ENCODE results near the gene ACAT2. TPM values are rescaled to one million over a fixed set of nuclear protein-coding genes. Genes with fewer than 3 reads are reported as not detected.
"Not testable (repeated sequence)": the region's sequence is repeated elsewhere in the genome, so short reads cannot be mapped to it uniquely, and the experiment has no call there.

ACAT2 gene
- total RNA-seq, result 10 to 100 TPM; 44.3 to 53.1 TPM

DNA sequence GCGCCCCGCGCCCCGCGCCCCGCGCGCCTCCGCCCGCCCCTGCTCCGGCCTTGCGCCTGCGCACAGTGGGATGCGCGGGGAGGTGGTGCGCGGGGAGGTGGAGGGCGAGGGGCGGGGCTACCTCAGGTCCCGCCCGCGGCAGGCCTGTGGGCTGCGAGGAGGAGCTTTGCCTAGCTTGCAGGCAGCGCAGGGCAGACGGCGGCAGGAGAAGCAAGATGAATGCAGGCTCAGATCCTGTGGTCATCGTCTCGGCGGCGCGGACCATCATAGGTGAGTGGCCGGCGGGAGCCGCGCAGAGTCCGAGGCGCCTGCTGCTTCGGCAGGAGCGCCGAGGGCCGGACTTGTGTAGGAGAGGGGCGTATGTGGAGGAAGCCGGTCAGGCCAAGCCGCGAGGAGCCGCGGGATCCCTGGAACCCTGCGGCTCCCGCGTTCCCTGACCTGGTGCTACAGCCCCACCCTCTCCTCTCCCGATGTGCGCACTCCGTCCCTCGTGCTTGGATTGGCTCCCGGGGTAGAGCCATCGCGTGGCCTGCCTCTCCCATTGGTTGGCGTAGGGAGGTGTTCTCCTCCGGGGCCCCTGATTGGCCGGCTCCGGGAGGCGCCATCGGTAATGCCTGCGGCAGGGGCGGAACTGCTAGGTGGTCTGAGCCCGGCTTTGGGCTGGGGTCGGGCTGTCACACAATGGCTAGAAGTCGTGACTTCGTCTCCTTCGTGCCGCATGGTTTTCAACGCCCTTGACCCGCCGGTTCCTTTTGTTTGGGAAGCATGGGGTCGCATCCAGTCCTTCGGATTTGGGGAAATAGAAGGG, at the start of gene ACAT2:
Gene ACAT2, plus strand, starts transcription at position 173 of the 808 bp plus-strand sequence. Its CDS starts 43 bp downstream, at position 216.
- Mint-ChIP-seq H3K27me3 (ENCODE audit: low read depth) (no peaks in the 10 kb centered on the region), H3K9me3 (no peaks in the 10 kb centered on the region), H3K36me3 (ENCODE audit: insufficient read depth in 2 of 2) (peaks cover 7 to 27% of the 10 kb centered on the region in 2 donors), H3K27ac (peak within 1 kb of the TSS; percentile 98), H3K4me3 (peak within 1 kb of the TSS; percentile 95 to 96), H3K4me1 (ENCODE audit: low read depth) (peaks cover 59% of the 10 kb centered on the region)
- peak; percentile 95 to 96 for ATAC-seq (replicated peaks in 1 of 2)
- peak; percentile 94 to 97 for DNase-seq

DNA sequence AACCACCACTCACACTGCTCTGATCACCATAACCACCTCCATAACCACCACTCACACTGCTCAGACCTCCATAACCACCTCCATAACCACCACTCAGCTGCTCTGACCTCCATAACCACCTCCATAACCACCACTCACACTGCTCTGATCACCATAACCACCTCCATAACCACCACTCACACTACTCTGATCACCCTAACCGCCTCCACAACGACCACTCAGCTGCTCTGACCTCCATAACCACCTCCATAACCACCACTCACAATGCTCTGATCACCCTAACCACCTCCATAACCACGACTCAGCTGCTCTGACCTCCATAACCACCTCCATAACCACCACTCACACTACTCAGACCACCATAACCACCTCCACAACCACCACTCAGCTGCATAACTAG, 49.5 kb upstream of the ACAT2 start:
- not testable (repeated sequence) for H3K27ac Mint-ChIP-seq; DNase-seq; H3K27me3 Mint-ChIP-seq (ENCODE audit: low read depth); H3K36me3 Mint-ChIP-seq (ENCODE audit: insufficient read depth in 2 of 2); H3K4me3 Mint-ChIP-seq; H3K9me3 Mint-ChIP-seq; ATAC-seq (replicated peaks in 1 of 2); H3K4me1 Mint-ChIP-seq (ENCODE audit: low read depth)

DNA sequence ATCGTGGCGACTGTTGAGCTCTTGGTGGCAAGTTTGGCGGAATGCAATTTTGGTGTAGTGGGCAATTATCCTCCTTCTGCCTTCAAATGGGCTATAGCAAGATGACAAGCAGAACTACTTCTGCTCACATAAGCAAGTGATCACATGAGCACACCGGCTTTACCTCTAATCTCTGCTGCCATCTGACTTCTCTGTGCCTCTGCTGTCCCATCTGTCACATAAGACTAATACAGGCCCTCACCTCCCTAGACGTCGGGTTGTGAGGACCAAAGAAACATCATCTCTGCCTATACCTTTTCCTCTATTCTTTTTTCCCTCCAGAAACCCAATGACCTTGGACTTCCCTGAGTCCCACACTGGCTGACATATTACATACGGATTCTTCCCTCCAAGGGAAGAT, 47.9 kb upstream of the ACAT2 start:
- Mint-ChIP-seq H3K27ac (no peak overlapping the region), H3K27me3 (ENCODE audit: low read depth) (no peaks in the 10 kb centered on the region), H3K9me3 (no peaks in the 10 kb centered on the region), H3K4me1 (ENCODE audit: low read depth) (no peaks in the 10 kb centered on the region), H3K36me3 (ENCODE audit: insufficient read depth in 2 of 2) (no peaks in the 10 kb centered on the region), H3K4me3 (no peak overlapping the region)
- no peak for ATAC-seq (replicated peaks in 1 of 2)
- no peak for DNase-seq

DNA sequence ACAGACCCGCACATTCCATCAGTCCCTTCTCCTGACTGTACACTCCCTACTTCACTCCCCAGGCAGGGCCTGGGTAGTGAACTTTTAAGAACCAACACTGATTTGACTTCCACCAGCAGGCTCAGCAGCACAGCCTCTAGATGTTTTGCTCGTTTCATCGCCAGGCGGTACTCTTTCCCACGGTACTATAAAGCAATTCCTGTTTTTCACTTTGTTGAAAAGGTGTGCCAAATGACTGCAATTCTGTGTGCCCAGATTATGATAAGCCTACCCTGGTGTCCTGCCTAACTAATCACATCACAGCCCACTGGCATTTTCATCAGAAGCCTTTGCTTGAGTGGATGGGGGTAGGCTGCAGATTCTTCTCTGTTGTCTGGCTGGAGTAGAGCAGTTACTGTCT, 47.4 kb upstream of the ACAT2 start:
- no peaks in the 10 kb centered on the region for H3K27me3 Mint-ChIP-seq (ENCODE audit: low read depth)
- ATAC-seq (replicated peaks in 1 of 2), result no peak
- no peaks in the 10 kb centered on the region for H3K4me1 Mint-ChIP-seq (ENCODE audit: low read depth)

DNA sequence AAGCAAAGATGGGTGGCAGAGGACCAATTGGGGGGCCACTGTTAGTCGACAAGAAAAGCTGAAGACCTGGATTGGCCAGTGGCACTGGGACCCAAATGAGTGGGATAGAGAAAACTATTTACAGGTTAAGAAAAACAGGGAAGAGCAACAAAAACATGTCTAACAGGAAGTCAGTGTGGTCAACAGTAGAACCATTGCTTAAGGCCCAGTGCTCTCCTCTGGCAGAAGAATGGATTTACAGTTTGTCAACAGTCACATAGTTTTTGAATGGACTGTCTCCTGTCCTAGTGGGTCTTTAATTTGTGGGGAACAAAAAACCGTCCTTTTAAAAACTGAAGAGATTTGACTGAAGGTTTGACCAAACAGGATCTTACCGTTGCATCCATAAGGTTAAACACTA, 46.7 kb upstream of the ACAT2 start:
- DNase-seq (no peak), ATAC-seq (replicated peaks in 1 of 2) (no peak)
- Mint-ChIP-seq H3K36me3 (ENCODE audit: insufficient read depth in 2 of 2) (no peaks in the 10 kb centered on the region), H3K4me1 (ENCODE audit: low read depth) (no peaks in the 10 kb centered on the region), H3K4me3 (no peak overlapping the region), H3K9me3 (no peaks in the 10 kb centered on the region), H3K27me3 (ENCODE audit: low read depth) (no peaks in the 10 kb centered on the region), H3K27ac (no peak overlapping the region)

More for the DNA sequence above, 47.4 kb upstream of the ACAT2 start:
- DNase-seq, result no peak
- Mint-ChIP-seq H3K27ac (no peak overlapping the region), H3K9me3 (no peaks in the 10 kb centered on the region), H3K36me3 (ENCODE audit: insufficient read depth in 2 of 2) (no peaks in the 10 kb centered on the region), H3K4me3 (no peak overlapping the region)

DNA sequence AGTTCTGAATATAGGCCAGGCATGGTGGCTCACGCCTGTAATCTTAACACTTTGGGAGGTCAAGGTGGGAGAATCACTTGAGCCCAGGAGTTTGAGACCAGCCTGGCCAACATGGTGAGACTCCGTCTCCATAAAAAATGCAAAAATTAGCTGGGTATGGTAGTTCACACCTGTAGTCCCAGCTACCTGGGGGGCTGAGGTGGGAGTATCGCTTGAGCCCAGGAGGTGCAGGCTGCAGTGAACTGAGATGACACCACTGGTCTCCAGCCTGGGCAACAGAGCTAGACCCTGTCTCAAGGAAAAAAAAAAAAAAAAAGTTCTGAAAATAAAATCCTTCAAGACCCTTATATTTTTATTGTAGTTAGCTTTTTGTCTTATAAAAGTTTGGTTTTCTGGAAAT, 46.2 kb upstream of the ACAT2 start:
- H3K27ac Mint-ChIP-seq, result no peak overlapping the region
- ATAC-seq (replicated peaks in 1 of 2) (no peak), DNase-seq (no peak)
- H3K36me3 Mint-ChIP-seq (ENCODE audit: insufficient read depth in 2 of 2), result no peaks in the 10 kb centered on the region
- no peak overlapping the region for H3K4me3 Mint-ChIP-seq
- no peaks in the 10 kb centered on the region for H3K4me1 Mint-ChIP-seq (ENCODE audit: low read depth)
- no peaks in the 10 kb centered on the region for H3K27me3 Mint-ChIP-seq (ENCODE audit: low read depth)
- H3K9me3 Mint-ChIP-seq, result no peaks in the 10 kb centered on the region

DNA sequence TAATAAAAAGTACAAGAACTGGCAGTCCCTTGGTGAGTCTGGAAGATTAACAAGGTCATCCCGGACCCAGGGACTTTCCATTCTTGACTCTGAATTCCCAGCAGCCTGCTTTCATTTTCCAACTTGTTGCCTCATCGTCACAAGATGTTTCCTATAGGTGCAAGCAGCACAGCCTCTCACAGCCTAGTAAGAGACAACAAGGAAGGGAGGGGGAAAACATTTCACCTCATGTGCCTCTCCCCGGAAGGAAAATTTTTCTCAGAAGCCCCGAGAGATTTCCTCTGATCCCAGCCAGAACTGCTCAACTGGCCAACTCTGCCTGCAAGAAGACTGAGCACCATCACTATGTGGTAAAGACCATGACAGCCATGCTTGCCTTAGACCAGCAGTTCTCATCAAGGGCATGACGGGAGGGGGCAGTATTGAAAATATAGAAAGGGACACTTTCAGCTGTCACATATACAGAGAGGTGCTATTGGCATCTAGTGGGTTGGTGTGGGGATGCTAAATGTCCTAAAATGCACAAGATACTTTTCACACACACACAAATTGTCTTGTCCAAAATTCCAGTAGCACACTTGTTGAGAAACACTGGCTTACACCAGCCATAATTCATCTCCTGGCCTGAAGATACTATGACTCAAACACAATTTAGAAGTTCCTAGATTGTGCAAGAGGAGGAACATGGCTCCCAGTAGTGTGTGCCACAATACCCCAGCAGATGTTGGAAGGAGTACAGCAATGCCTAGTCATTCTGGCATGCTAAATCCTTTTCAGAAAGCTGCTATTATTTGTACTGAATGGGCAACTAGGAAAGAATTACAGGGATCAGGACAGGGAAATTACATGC, 45.4 kb upstream of the ACAT2 start:
- no peak overlapping the region for H3K4me3 Mint-ChIP-seq
- no peaks in the 10 kb centered on the region for H3K9me3 Mint-ChIP-seq
- DNase-seq, result no peak
- H3K4me1 Mint-ChIP-seq (ENCODE audit: low read depth), result no peaks in the 10 kb centered on the region
- no peaks in the 10 kb centered on the region for H3K27me3 Mint-ChIP-seq (ENCODE audit: low read depth)
- H3K27ac Mint-ChIP-seq, result no peak overlapping the region
- ATAC-seq (replicated peaks in 1 of 2), result peak in 1 of 2 donors; percentile 28
- no peaks in the 10 kb centered on the region for H3K36me3 Mint-ChIP-seq (ENCODE audit: insufficient read depth in 2 of 2)

DNA sequence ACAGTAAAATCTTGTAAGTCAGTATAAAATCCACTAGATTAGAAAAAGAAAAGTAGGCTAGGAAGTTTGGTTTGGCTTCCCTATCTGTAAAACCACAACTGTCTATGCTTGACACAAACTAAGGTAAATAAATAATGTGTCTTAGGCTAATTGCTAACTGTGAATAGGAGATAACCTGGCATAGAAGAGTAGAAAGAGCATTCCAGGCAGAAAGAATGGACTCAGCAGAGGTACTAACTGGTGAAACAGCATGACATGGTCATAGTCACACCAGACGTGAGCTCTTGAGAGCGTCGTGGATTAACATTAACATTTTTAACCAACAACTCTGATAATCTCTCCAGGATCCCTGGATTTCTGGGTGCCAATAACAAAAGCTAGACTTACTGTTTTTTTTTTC, 43.2 kb upstream of the ACAT2 start:
- Mint-ChIP-seq H3K9me3 (no peaks in the 10 kb centered on the region), H3K4me1 (ENCODE audit: low read depth) (peaks cover 7% of the 10 kb centered on the region), H3K4me3 (no peak overlapping the region), H3K36me3 (ENCODE audit: insufficient read depth in 2 of 2) (peaks cover 4 to 6% of the 10 kb centered on the region in 2 donors), H3K27me3 (ENCODE audit: low read depth) (no peaks in the 10 kb centered on the region), H3K27ac (peak overlapping the region; percentile 60)
- DNase-seq (no peak), ATAC-seq (replicated peaks in 1 of 2) (no peak)

DNA sequence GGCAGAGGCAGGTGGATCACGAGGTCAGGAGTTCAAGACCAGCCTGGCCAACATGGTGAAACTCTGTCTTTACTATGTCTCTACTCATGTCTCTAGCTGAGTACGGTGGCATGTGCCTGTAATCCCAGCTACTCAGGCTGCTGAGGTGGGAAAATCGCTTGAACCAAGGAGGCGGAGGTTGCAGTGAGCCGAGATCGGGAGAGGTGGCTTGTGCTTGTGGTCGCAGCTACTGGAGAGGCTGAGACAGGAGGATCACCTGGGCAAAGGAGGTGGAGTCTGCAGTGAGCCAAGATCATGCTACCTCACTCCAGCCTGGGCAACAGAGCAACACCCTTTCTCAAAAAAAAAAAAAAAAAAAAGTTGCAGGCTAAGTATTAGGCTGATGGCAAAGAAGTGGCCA, 42.6 kb upstream of the ACAT2 start:
- Mint-ChIP-seq H3K4me1 (ENCODE audit: low read depth) (peaks cover 14% of the 10 kb centered on the region), H3K4me3 (no peak overlapping the region), H3K9me3 (no peaks in the 10 kb centered on the region), H3K36me3 (ENCODE audit: insufficient read depth in 2 of 2) (peaks cover 6 to 7% of the 10 kb centered on the region in 2 donors), H3K27ac (no peak overlapping the region), H3K27me3 (ENCODE audit: low read depth) (no peaks in the 10 kb centered on the region)
- no peak for DNase-seq
- ATAC-seq (replicated peaks in 1 of 2), result no peak

DNA sequence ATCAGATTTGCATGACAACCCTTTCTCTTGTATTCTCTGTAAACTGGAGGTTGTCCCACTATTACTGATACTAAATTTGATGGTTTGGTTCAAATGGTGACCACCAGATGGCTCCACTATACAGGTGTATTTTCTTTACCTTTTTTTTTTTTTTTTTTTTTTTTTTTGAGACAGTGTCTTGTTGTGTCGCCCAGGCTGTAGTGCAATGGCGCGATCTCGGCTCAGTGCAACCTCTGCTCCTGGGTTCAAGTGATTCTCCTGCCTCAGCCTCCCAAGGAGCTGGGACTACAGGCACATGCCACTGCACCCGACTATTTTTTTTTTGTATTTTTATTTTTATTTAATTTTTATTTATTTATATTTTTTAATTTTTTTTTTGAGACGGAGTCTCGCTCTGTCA, 41.1 kb upstream of the ACAT2 start:
- no peaks in the 10 kb centered on the region for H3K27me3 Mint-ChIP-seq (ENCODE audit: low read depth)
- no peaks in the 10 kb centered on the region for H3K9me3 Mint-ChIP-seq
- peak; percentile 40 to 41 for DNase-seq
- peaks cover 6 to 7% of the 10 kb centered on the region in 2 donors for H3K36me3 Mint-ChIP-seq (ENCODE audit: insufficient read depth in 2 of 2)
- no peak overlapping the region for H3K27ac Mint-ChIP-seq
- no peak overlapping the region for H3K4me3 Mint-ChIP-seq
- peak; percentile 45 to 62 for ATAC-seq (replicated peaks in 1 of 2)
- H3K4me1 Mint-ChIP-seq (ENCODE audit: low read depth), result peaks cover 24% of the 10 kb centered on the region

DNA sequence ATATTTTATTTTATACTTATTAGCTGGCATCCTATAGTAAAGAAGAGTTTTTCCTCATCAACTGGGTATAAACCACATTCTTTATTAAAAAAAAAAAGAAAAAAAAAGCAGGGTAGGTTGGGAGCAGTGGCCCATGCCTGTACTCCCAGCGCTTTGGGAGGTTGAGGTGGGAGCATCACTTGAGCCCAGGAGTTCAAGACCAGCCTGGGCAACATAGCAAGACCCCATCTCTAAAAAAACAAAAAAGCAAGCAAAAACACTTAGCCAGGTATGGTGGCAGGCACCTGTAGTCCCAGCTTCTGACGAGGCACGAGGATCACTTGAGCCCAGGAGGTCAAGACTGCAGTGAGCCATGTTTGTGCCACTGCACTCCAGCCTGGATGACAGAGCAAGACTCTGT, 39.9 kb upstream of the ACAT2 start:
- peaks cover 31% of the 10 kb centered on the region for H3K4me1 Mint-ChIP-seq (ENCODE audit: low read depth)
- H3K27ac Mint-ChIP-seq; H3K9me3 Mint-ChIP-seq; H3K27me3 Mint-ChIP-seq (ENCODE audit: low read depth); DNase-seq; H3K36me3 Mint-ChIP-seq (ENCODE audit: insufficient read depth in 2 of 2); ATAC-seq (replicated peaks in 1 of 2); H3K4me3 Mint-ChIP-seq: not testable (repeated sequence)

DNA sequence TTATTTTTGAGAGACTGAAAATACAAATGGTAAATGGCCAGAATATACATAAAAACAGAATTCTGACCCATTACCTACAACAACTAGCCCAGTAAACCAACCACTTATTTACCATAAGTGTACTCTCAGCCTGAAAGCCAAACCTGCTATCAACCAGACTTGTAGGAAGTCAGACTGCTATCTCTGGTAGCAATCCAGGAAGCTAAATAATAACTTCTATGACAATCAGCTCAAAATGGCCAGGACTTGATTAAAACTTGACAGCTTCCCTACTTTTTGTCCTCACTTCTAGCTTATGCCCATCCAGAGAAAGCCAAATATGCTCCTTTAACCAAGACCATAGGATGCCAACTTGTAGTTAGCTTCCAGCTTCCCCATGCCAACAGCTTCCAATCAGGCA, 39.2 kb upstream of the ACAT2 start:
- no peak overlapping the region for H3K4me3 Mint-ChIP-seq
- H3K36me3 Mint-ChIP-seq (ENCODE audit: insufficient read depth in 2 of 2), result peaks cover 6 to 10% of the 10 kb centered on the region in 2 donors
- no peak overlapping the region for H3K27ac Mint-ChIP-seq
- DNase-seq, result no peak
- ATAC-seq (replicated peaks in 1 of 2), result no peak
- peaks cover 31% of the 10 kb centered on the region for H3K4me1 Mint-ChIP-seq (ENCODE audit: low read depth)
- no peaks in the 10 kb centered on the region for H3K27me3 Mint-ChIP-seq (ENCODE audit: low read depth)
- H3K9me3 Mint-ChIP-seq, result no peaks in the 10 kb centered on the region

DNA sequence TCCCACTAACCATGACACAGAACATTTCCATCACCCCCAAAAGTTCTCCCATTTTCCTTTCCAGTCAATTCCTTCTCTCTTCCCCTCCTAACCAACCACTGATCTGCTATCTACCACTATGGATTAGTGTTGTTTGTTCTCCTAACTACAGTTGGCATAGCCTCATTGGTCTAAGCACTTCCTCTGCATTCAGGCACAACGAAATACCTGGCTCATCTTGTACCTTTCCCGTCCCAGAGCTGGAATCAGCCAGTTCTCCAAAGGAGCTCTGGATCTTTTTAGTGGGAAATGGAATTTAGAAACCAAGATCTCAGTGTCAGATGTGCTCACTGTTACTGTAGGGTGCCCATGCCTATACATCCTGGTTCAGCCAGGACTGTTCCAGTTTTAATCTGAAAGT, 38.6 kb upstream of the ACAT2 start:
- ATAC-seq (replicated peaks in 1 of 2), result no peak
- Mint-ChIP-seq H3K9me3 (no peaks in the 10 kb centered on the region), H3K4me3 (no peak overlapping the region)

More for the DNA sequence above, 38.6 kb upstream of the ACAT2 start:
- Mint-ChIP-seq H3K27ac (no peak overlapping the region), H3K4me1 (ENCODE audit: low read depth) (peaks cover 32% of the 10 kb centered on the region), H3K27me3 (ENCODE audit: low read depth) (no peaks in the 10 kb centered on the region), H3K36me3 (ENCODE audit: insufficient read depth in 2 of 2) (peaks cover 6 to 11% of the 10 kb centered on the region in 2 donors)
- DNase-seq, result no peak
